GM10266 (cell line): ENCODE results near the gene HSH2D.
A peak's percentile ranks its signal among the peaks of the same experiment; 100 is the strongest.
"Not testable (repeated sequence)": the region's sequence is repeated elsewhere in the genome, so short reads cannot be mapped to it uniquely, and the experiment has no call there.

Experiments used
- DNase-seq: peaks from one replicate; pipeline ENCODE4 v3.0.0; 2012; ENCODE audit errors: extremely low spot score
- CTCF ChIP-seq: IDR thresholded peaks from 2 replicates; pipeline ENCODE4 v1.5.1; 2012; ENCODE audit warnings: mild to moderate bottlenecking, low read depth; ENCODE audit not compliant: control insufficient read depth, insufficient read depth; ENCODE audit errors: missing control alignments

HSH2D gene

GRCh38 chr19:16115301-16116039 lies 28.0 kb upstream of the HSH2D start:
- DNase-seq, result no peak
- TF ChIP-seq CTCF, result no peak

GRCh38 chr19:16116067-16116466 lies 27.4 kb upstream of the HSH2D start:
- DNase-seq, result no peak
- no peak for TF ChIP-seq CTCF

DNA sequence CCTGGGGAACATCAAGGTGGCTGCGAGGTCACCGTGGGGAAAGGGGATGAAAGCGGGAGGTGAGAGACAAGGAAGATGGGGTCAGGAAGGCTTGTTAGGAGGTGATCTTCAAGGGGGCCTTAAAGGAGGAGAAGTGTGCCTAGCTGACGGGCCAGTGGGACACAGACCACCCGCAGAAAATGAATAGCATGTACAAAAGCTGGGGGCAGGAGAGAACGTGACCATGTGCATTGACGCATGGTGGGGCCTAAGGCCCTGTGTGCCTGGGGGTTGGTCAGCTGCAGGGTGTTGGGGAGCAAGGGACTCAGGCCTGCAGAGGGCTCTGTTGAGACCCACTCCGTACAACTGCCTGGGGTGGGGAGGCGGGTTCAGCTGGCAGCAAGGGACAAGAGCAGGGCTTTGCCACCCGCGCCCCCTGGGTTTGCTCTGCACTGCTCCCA lies 25.9 kb upstream of the HSH2D start:
- peak; percentile 72 for DNase-seq
- TF ChIP-seq CTCF, result peak; percentile 65

DNA sequence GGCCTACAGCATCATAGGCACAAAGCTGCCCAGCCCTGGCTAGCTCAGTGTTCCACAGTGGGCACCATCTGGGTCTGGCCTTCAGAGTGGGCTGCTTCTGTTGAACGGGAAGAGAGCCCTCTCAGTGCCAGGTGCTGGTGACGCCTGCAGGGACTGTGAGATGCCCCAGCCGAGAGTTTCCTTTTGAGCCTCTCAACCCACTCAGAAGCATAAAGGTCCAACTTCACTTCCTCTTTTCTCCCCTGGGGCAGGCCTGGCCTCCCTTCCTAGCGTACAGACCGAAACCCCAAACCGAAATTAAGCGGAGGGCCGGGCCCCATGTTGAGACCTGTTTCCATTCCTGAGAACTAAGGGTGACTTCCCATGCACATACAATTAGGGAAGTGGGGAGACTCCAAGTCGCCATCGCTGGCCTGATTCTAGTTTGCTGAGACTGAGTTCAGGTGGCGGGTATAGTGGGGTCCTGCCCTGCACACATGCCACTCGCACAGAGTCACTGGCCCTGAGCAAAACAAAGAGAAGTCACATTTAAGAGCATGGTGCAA lies 24.9 kb upstream of the HSH2D start:
- peak; percentile 88 for DNase-seq
- TF ChIP-seq CTCF, result no peak

GRCh38 chr19:16119075-16119857 lies 24.2 kb upstream of the HSH2D start:
- not testable (repeated sequence) for DNase-seq

DNA sequence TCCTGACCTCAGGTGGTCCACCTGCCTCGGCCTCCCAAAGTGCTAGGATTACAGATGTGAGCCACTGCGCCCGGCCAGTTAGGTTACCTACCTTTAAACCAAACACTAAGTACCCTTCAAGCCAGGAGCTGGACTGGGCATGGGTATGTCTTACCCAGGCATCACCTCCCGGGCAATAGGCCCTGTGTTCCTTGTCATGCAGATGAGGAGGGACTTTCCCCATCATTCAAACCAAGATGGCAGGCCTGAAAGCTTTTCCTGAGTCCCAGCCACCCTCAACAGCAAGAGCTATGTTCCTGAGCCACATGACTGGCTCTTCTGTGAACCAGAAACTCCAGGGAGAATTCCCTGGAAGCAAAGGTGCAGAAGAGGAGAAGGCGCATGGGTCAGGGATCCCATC lies 22.3 kb upstream of the HSH2D start:
- no peak for DNase-seq
- TF ChIP-seq CTCF, result no peak

- no peak for TF ChIP-seq CTCF
- no peak for DNase-seq
Observed at GRCh38 chr19:16121967-16122366, 21.5 kb upstream of the HSH2D start.
